Psoas muscle (tissue), 8 donors: Measurements from ENCODE around the gene HMCN2. TPM values are rescaled to one million over a fixed set of nuclear protein-coding genes. Genes with fewer than 3 reads are reported as not detected.

ENCODE experiments used
- ATAC-seq, 4 donors: fragments of 200-7000 bp; cut with Tn5 transposase; one replicate each; pipeline ENCODE4 v1.9.1; 2020; ENCODE audit warnings: moderate library complexity in 3 of 4, mild to moderate bottlenecking in 2 of 4
- DNase-seq, 2 donors: peaks; one replicate each; pipeline ENCODE4 v3.0.0-alpha.2; 2020
- H3K27ac ChIP-seq: fragments of 200-600 bp; one replicate; pipeline ENCODE4 v1.8.0; 2022
- H3K27me3 ChIP-seq, 3 donors: fragments of 200-600 bp in 1 of 3; one replicate each; pipeline versions ENCODE4 v1.6.1 to v1.8.0; 2013 to 2022; ENCODE audit warnings: low read length in 2 of 3, mild to moderate bottlenecking in 2 of 3, moderate library complexity in 1 of 3; ENCODE audit not compliant: insufficient read depth in 3 of 3
- H3K36me3 ChIP-seq, 2 donors: fragments of 200-600 bp in 1 of 2; one replicate each; pipeline versions ENCODE4 v1.6.1 to v1.8.0; 2013 to 2022; ENCODE audit warnings: low read depth in 1 of 2, mild to moderate bottlenecking in 1 of 2, moderate library complexity in 1 of 2; ENCODE audit not compliant: insufficient read depth in 1 of 2
- H3K4me1 ChIP-seq: fragments of 200-600 bp; one replicate; pipeline ENCODE4 v1.8.0; 2022
- H3K4me3 ChIP-seq: fragments of 200-600 bp; one replicate; pipeline ENCODE4 v1.8.0; 2022; ENCODE audit warnings: mild to moderate bottlenecking
- H3K9me3 ChIP-seq: fragments of 200-600 bp; one replicate; pipeline ENCODE4 v1.8.0; 2022
- CTCF ChIP-seq: fragments of 200-600 bp; IDR thresholded peaks from one replicate; pipeline ENCODE4 v1.8.0; 2022; ENCODE audit warnings: antibody characterized with exemption
- WGBS, 3 donors: extraction: QIAGEN DNeasy Blood & Tissue Kit; methylation state at CpG; one replicate each; pipeline versions ENCODE4 v1.1.6 to v1.1.7; 2013; 5-methylcytosine and 5-hydroxymethylcytosine counted together
- intact Hi-C, 2 donors: fragments of 100-400 bp; cut with DNase I; formaldehyde crosslinking; loops; one replicate each; pipeline versions ENCODE4 v1.11.0 to v1.14.2; 2022
- polyA plus RNA-seq, 3 donors: library from polyadenylated mRNA; stranded (reverse); fragments of 200-250 nt; gene quantifications; one replicate each; pipeline ENCODE4 v1.2.3, GENCODE V29; 2013
- total RNA-seq, 4 donors: library from RNA; stranded (reverse); fragmentation: NEBNext Ultra II Directional in 2 of 4; extraction: Animal tissue kit (Norgen Biotek cat#: 25700) in 2 of 4; gene quantifications; one replicate each; pipeline versions ENCODE4 v1.2.1 to v1.2.4, GENCODE V29; 2021 to 2023
- donor health status: healthy with polysubstance abuse.
- donor health status: DM: no; HTN: no; CAD: no; lungs with moderate emphysema.
- donor health status: Bipolar disorder and iron deficiency.
- donor health status: healthy.
- donor health status: DM: yes; HTN: yes; CAD: no.
- donor health status: DM: no; HTN: no; CAD: no.
- donor health status: DM: no; HTN: no; CAD: no.
- donor health status: DM: yes; HTN: yes; CAD: no.

Gene HMCN2
- total and polyA plus RNA-seq, 7 donors = 3.6 to 13.2 (median 6.7) TPM

- WGBS, 3 donors = 57 to 60% (median 58%) methylated on average over 8 of the region's 8 CpGs
- H3K9me3 ChIP-seq = no peaks in the 10 kb centered on the region
- H3K27ac ChIP-seq = no peak overlapping the region
- ATAC-seq (no peak), DNase-seq (no peak)
- no peaks in the 10 kb centered on the region for H3K36me3 ChIP-seq
- no peak overlapping the region for H3K4me3 ChIP-seq
- H3K27me3 ChIP-seq = peaks cover 0 to 9% (median 2%) of the 10 kb centered on the region in 3 donors
- intact Hi-C loops = no loop called here
- TF ChIP-seq CTCF = no peak
- H3K4me1 ChIP-seq = no peaks in the 10 kb centered on the region
These were observed 103.1 kb downstream of the HMCN2 start for GRCh38 chr9:130368631-130369103.

GRCh38 chr9:130370226-130370625 lies 104.7 kb downstream of the HMCN2 start:
- intact Hi-C loops = no loop called here
- ATAC-seq (no peak), DNase-seq (no peak)
- Histone ChIP-seq H3K36me3 (no peaks in the 10 kb centered on the region), H3K27me3 (peaks cover 0 to 2% (median 0%) of the 10 kb centered on the region in 3 donors), H3K9me3 (no peaks in the 10 kb centered on the region), H3K27ac (no peak overlapping the region), H3K4me3 (no peak overlapping the region), H3K4me1 (no peaks in the 10 kb centered on the region)
- WGBS, 3 donors = 68 to 90% (median 74%) methylated on average over 6 to 7 of the region's 7 CpGs
- no peak for TF ChIP-seq CTCF

GRCh38 chr9:130371196-130371966 lies 105.8 kb downstream of the HMCN2 start:
- ATAC-seq (no peak), DNase-seq (no peak)
- Histone ChIP-seq H3K27ac (no peak overlapping the region), H3K9me3 (no peaks in the 10 kb centered on the region), H3K27me3 (no peaks in the 10 kb centered on the region), H3K4me3 (no peak overlapping the region), H3K36me3 (no peaks in the 10 kb centered on the region), H3K4me1 (no peaks in the 10 kb centered on the region)
- intact Hi-C loops = no loop called here
- no peak for TF ChIP-seq CTCF
- WGBS, 3 donors = 79 to 84% (median 80%) methylated on average over 3 of the region's 3 CpGs

- no peak for ATAC-seq
These were observed 106.5 kb downstream of the HMCN2 start for GRCh38 chr9:130372057-130372456.

More at GRCh38 chr9:130372057-130372456, 106.5 kb downstream of the HMCN2 start:
- Histone ChIP-seq H3K36me3 (no peaks in the 10 kb centered on the region), H3K27ac (no peak overlapping the region), H3K4me3 (no peak overlapping the region), H3K27me3 (no peaks in the 10 kb centered on the region), H3K9me3 (no peaks in the 10 kb centered on the region), H3K4me1 (no peaks in the 10 kb centered on the region)
- intact Hi-C loops = no loop called here
- 78 to 80% (median 79%) methylated on average over 7 of the region's 7 CpGs for WGBS, 3 donors
- no peak for DNase-seq
- no peak for TF ChIP-seq CTCF
